ENCODE measurements around the gene BEST2. TPM values are rescaled to one million over a fixed set of nuclear protein-coding genes. Genes with fewer than 3 reads are reported as not detected.

BEST2 gene
- total and polyA plus RNA-seq, 2 of the 4 experiments (the other 2 are of a cell fraction) = not detected

DNA sequence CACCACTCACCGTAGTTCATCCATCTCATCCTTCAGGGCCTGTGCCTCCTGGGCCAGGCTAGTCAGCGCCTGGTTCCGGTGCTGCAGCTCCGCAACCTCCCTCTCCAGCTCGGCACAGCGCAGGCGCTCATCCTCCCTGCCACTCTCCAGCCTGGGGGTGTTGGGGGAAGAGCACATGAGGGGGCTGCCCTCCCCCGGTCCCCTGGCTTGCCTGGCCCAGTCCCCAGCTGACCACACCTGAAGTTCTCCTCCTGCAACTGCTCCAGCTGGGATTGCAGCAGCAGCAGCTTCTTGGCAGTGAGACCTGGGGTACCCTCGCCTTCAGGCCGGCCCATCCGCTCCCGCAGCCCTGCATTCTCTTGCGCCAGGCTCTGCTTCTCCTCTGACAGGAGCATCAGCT is 19.3 kb downstream of the BEST2 start:
- H3K14ac ChIP-seq (replicated peaks; ENCODE audit: low read depth, low read length) = no peak overlapping the region
- no peak overlapping the region for H2BK15ac ChIP-seq (ENCODE audit: low read depth, low read length)
- H2AK9ac ChIP-seq (replicated peaks; ENCODE audit: low read depth, low read length, poor library complexity) = no peak overlapping the region
- no peak overlapping the region for H2BK20ac ChIP-seq (ENCODE audit: low read depth, low read length)
- 0 out of 2 replicates have a peak, but pooled peaks cover 3% of the 10 kb centered on the region for H3K4me1 ChIP-seq (ENCODE audit: control insufficient read depth, insufficient read depth, low read length)
- POLR2A ChIA-PET (ENCODE audit: unreplicated experiment) = no interaction called here
- no peak overlapping the region for H3K56ac ChIP-seq (ENCODE audit: extremely low read depth, insufficient read depth, low read length)
- H3K36me3 ChIP-seq (ENCODE audit: control insufficient read depth, insufficient read depth, low read length) = no peaks in the 10 kb centered on the region; the same call in 1 of the 2 replicates
- H3K27me3 ChIP-seq (ENCODE audit: control insufficient read depth, insufficient read depth, low read length) = no peaks in the 10 kb centered on the region
- no peak overlapping the region for H2BK5ac ChIP-seq (ENCODE audit: low read depth, low read length, poor library complexity, severe bottlenecking)
- no peak overlapping the region for H3K4me2 ChIP-seq (ENCODE audit: low read depth, low read length)
- DNase-seq = no peak
- no peak overlapping the region for H2AK5ac ChIP-seq (ENCODE audit: low read depth, low read length)
- H2AFZ ChIP-seq (replicated peaks; ENCODE audit: low read length, poor library complexity) = no peak overlapping the region
- H4K91ac ChIP-seq (ENCODE audit: insufficient read depth, low read depth, low read length) = no peak overlapping the region
- WGBS, 2 experiments (ENCODE audit: extremely low coverage in 2 of 2, insufficient read length in 1 of 2) = 83% methylated on average over 1 of the region's 13 CpGs; no CpG with 5 or more reads in 1 of the 2 experiments
- no peak overlapping the region for H4K5ac ChIP-seq (ENCODE audit: low read depth, low read length)
- H2BK120ac ChIP-seq (ENCODE audit: low read depth, low read length) = no peak overlapping the region
- no peak overlapping the region for H4K8ac ChIP-seq (ENCODE audit: low read depth in 2 of 2, low read length in 2 of 2)
- peaks cover 0 to 6% of the 10 kb centered on the region in 2 experiments; a peak in 3 of 4 replicates for H3K79me1 ChIP-seq (ENCODE audit: low read depth in 1 of 2, low read length in 2 of 2)
- no peak overlapping the region for H3K27ac ChIP-seq (ENCODE audit: insufficient read depth, low read length)
- no peaks in the 10 kb centered on the region for H3K9me3 ChIP-seq (ENCODE audit: control insufficient read depth, insufficient read depth, low read length)
- no peak overlapping the region for H3K4me3 ChIP-seq (ENCODE audit: insufficient read depth, low read depth, low read length)
- in situ Hi-C loops (cut with MboI; ENCODE audit: low sequenced_read_pairs) (loop anchor here (5.0 kb wide), 1 partner anchor 66 kb away; the partner anchor contains the start of gene MAST1), intact Hi-C loops (cut with micrococcal nuclease) (no loop called here), dilution Hi-C loops (cut with HindIII; ENCODE audit: low sequenced_read_pairs, unreplicated experiment) (no loop called here)
- H3K9me1 ChIP-seq (ENCODE audit: insufficient read depth, low read length) = peaks cover 7% of the 10 kb centered on the region
- 0 out of 2 replicates have a peak, but pooled peaks cover 2% of the 10 kb centered on the region for H4K20me1 ChIP-seq (ENCODE audit: insufficient read depth, low read length)
- CTCF ChIA-PET = no interaction called here
- no peak overlapping the region for H3K4ac ChIP-seq (ENCODE audit: low read depth, low read length)
- TF ChIP-seq, protein P1, sequence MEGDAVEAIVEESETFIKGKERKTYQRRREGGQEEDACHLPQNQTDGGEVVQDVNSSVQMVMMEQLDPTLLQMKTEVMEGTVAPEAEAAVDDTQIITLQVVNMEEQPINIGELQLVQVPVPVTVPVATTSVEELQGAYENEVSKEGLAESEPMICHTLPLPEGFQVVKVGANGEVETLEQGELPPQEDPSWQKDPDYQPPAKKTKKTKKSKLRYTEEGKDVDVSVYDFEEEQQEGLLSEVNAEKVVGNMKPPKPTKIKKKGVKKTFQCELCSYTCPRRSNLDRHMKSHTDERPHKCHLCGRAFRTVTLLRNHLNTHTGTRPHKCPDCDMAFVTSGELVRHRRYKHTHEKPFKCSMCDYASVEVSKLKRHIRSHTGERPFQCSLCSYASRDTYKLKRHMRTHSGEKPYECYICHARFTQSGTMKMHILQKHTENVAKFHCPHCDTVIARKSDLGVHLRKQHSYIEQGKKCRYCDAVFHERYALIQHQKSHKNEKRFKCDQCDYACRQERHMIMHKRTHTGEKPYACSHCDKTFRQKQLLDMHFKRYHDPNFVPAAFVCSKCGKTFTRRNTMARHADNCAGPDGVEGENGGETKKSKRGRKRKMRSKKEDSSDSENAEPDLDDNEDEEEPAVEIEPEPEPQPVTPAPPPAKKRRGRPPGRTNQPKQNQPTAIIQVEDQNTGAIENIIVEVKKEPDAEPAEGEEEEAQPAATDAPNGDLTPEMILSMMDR (conservative IDR thresholded peaks at IDR 0.05; ENCODE audit: low read depth, low read length) = no peak
- TF ChIP-seq RAD21 (IDR thresholded peaks at IDR 0.05; ENCODE audit: low read length) = no peak
- no peak for TF ChIP-seq CHD1 (IDR thresholded peaks at IDR 0.05; ENCODE audit: low read depth, low read length)
- no peak for TF ChIP-seq BHLHE40 (IDR thresholded peaks at IDR 0.05; ENCODE audit: low read depth, low read length)
- TF ChIP-seq FOS (IDR thresholded peaks at IDR 0.05; ENCODE audit: low read depth, low read length) = no peak
- no peak for TF ChIP-seq MAZ (IDR thresholded peaks at IDR 0.05; ENCODE audit: borderline replicate concordance, low read depth, low read length)
- TF ChIP-seq, protein P2, sequence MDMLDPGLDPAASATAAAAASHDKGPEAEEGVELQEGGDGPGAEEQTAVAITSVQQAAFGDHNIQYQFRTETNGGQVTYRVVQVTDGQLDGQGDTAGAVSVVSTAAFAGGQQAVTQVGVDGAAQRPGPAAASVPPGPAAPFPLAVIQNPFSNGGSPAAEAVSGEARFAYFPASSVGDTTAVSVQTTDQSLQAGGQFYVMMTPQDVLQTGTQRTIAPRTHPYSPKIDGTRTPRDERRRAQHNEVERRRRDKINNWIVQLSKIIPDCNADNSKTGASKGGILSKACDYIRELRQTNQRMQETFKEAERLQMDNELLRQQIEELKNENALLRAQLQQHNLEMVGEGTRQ (IDR thresholded peaks at IDR 0.05; ENCODE audit: low read depth, low read length) = no peak
- no peak overlapping the region for H3K23ac ChIP-seq (ENCODE audit: low read depth, low read length)
- no peak for ATAC-seq (ENCODE audit: low read depth)
- BruUV-seq (replicated peaks) = no TSS peak
- H3K18ac ChIP-seq (ENCODE audit: low read depth, low read length) = no peak overlapping the region
- H3K9ac ChIP-seq (ENCODE audit: low read depth, low read length) = no peak overlapping the region
